Measurements from ENCODE around the gene RNF31. TPM values are rescaled to one million over a fixed set of nuclear protein-coding genes. Genes with fewer than 3 reads are reported as not detected.

RNF31 gene
- total and polyA plus RNA-seq, 2 of the 13 experiments (the other 11 are each of a cell fraction or from before 2014, with no cell fraction given), result 48.2 to 86.8 TPM

DNA sequence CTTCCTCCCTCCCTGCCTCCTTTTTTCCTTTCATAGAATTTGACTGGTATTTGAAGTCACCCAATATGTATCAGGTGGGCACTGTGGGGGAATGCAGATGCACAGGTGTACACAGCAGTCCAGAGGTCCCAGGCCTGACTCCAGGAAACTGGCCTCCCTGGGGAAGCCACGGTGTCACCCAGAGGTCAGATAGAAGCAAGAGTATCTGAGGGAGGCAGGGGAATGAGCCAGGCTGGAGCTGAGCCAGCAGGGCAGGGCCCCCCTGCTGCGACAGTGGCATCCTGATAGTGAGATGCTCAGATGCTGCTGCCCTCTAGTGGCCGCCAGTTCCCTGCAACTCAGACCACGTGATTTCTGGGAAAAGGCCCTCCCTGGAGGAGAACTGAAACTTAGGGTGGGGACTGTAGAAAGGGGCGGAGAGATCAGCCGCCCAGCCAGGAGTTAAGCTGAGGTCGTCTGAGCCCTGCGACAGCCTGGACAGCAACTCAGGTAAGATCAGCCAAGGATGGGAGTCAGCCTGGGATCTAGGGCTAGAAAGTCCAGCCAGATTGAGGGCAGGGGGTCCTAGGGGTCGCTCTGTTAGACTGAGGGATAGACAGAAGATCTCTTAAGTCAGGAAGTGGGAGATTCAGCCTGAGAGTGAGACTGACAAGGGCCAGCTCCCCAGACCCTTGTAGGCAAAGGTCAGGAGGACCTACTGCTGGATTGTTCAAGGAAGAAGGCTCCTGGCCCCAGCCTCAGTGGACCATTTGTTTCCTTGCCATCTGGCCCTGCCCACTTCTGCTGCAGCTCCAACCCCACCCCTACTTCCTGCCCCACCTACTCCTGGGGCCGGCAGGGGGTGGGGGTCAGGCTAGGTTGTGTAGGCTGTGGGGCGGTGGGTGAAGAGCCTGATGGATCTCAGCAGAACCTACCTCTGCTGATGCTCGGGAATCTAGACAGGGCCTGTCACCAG lies 13.8 kb downstream of the RNF31 start, which contains the start of gene IRF9 (continued):
- TF ChIP-seq, protein P1, sequence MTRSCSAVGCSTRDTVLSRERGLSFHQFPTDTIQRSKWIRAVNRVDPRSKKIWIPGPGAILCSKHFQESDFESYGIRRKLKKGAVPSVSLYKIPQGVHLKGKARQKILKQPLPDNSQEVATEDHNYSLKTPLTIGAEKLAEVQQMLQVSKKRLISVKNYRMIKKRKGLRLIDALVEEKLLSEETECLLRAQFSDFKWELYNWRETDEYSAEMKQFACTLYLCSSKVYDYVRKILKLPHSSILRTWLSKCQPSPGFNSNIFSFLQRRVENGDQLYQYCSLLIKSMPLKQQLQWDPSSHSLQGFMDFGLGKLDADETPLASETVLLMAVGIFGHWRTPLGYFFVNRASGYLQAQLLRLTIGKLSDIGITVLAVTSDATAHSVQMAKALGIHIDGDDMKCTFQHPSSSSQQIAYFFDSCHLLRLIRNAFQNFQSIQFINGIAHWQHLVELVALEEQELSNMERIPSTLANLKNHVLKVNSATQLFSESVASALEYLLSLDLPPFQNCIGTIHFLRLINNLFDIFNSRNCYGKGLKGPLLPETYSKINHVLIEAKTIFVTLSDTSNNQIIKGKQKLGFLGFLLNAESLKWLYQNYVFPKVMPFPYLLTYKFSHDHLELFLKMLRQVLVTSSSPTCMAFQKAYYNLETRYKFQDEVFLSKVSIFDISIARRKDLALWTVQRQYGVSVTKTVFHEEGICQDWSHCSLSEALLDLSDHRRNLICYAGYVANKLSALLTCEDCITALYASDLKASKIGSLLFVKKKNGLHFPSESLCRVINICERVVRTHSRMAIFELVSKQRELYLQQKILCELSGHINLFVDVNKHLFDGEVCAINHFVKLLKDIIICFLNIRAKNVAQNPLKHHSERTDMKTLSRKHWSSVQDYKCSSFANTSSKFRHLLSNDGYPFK (CRISPR knock-in tag; IDR thresholded peaks at IDR 0.05; ENCODE audit: borderline replicate concordance), result peak; percentile 94; the same call in 1 of the 2 replicates
- no peak for TF ChIP-seq BCLAF1 (IDR thresholded peaks at IDR 0.05)
- peak; percentile 98 for TF ChIP-seq ETV6 (CRISPR knock-in tag; conservative IDR thresholded peaks at IDR 0.05)
- peak; percentile 75 to 93; a peak in 3 of 4 replicates for TF ChIP-seq NR2F1 (CRISPR knock-in tag; IDR thresholded peaks at IDR 0.05)
- TF ChIP-seq UBTF (CRISPR knock-in tag; IDR thresholded peaks at IDR 0.05), result peak; percentile 96
- no peak for TF ChIP-seq NPAS2 (CRISPR knock-in tag; IDR thresholded peaks at IDR 0.05; ENCODE audit: borderline replicate concordance)
- TF ChIP-seq, protein P2, sequence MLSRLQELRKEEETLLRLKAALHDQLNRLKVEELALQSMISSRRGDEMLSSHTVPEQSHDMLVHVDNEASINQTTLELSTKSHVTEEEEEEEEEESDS (CRISPR knock-in tag; IDR thresholded peaks at IDR 0.05; ENCODE audit: borderline replicate concordance), result peak; percentile 54; the same call in 1 of the 2 replicates
- TF ChIP-seq FLYWCH1 (CRISPR knock-in tag; IDR thresholded peaks at IDR 0.05), result no peak
- no peak for TF ChIP-seq SNRNP70 (IDR thresholded peaks at IDR 0.05; ENCODE audit: low read depth, low read length)
- peak; percentile 95 for TF ChIP-seq SMC3 (IDR thresholded peaks at IDR 0.05; ENCODE audit: low read length)
- peak; percentile 94 for TF ChIP-seq SOX5 (CRISPR knock-in tag; IDR thresholded peaks at IDR 0.05; ENCODE audit: borderline replicate concordance)
- peak; percentile 57; the same call in 1 of the 2 replicates for TF ChIP-seq ZNF34 (CRISPR knock-in tag; IDR thresholded peaks at IDR 0.05; ENCODE audit: borderline replicate concordance)
- peak; percentile 78 for TF ChIP-seq MEIS2 (CRISPR knock-in tag; IDR thresholded peaks at IDR 0.05)

Data from HepG2 (cell line).